K562 (cell line): Measurements from ENCODE around the gene CPNE6. TPM values are rescaled to one million over a fixed set of nuclear protein-coding genes. Genes with fewer than 3 reads are reported as not detected.

Experiments
- ATAC-seq: fragments of 200-7000 bp; cut with Tn5 transposase; 3 replicates; pipeline ENCODE4 v1.9.1; 2020; ENCODE audit warnings: moderate library complexity
- BruUV-seq: library from RNA; stranded (reverse); fragments of 400-500 nt; replicated peaks from 2 replicates; lab custom pipeline; 2021; lab: Mats Ljungman, UMichigan
- CTCF ChIA-PET: fragments of 300-600 bp; formaldehyde crosslinking; extraction: SDS; loops from one replicate; lab custom pipeline; 2021; ENCODE audit warnings: low intra/inter-chr PET ratio; lab: Yijun Ruan, JAX
- POLR2A ChIA-PET: fragments of 300-600, 350-650 bp; sonication (Branson Sonifier 250); formaldehyde crosslinking; extraction: SDS; loops from one replicate; lab custom pipeline; 2021; ENCODE audit warnings: antibody characterized with exemption, inconsistent platforms; lab: Yijun Ruan, JAX
- DNase-seq, 4 experiments: peaks; one replicate each; pipeline versions ENCODE4 v3.0.0 to v3.0.0-alpha.2; 2011 to 2018; ENCODE audit warnings: low spot score in 3 of 4, mixed read lengths in 3 of 4; ENCODE audit errors: extremely low read depth in 1 of 4
- FAIRE-seq: peaks from 2 replicates; lab custom pipeline; 2011; peaks lifted over from hg19 to GRCh38; lab: Jason Lieb, UNC
- H2AFZ ChIP-seq: 2 replicates; pipeline ENCODE4 v1.6.0; 2011; ENCODE audit warnings: low read depth, low read length, control low read depth, inconsistent platforms
- H3K27ac ChIP-seq: fragments of 200-600 bp; 3 replicates; pipeline ENCODE4 v1.8.0; 2011; ENCODE audit warnings: low read depth, mild to moderate bottlenecking, control low read depth, inconsistent platforms, low read length, moderate library complexity, mixed read lengths; ENCODE audit errors: extremely low read depth
- H3K27me3 ChIP-seq, 2 experiments: fragments of 300-600 bp in 1 of 2; 2 replicates in 1 of 2; 3 replicates in 1 of 2; pipeline versions ENCODE4 v1.6.0 to v1.8.0; 2011; ENCODE audit warnings: inconsistent platforms in 2 of 2, low read length in 2 of 2, mild to moderate bottlenecking in 1 of 2, mixed read lengths in 1 of 2, moderate library complexity in 1 of 2; ENCODE audit not compliant: control insufficient read depth in 2 of 2, insufficient read depth in 2 of 2
- H3K36me3 ChIP-seq: fragments of 300-600 bp; 3 replicates; pipeline ENCODE4 v1.8.0; 2011; ENCODE audit warnings: mild to moderate bottlenecking, low read length, inconsistent platforms; ENCODE audit not compliant: control insufficient read depth, insufficient read depth
- H3K4me1 ChIP-seq, 2 experiments: fragments of 200-600 bp in 1 of 2; replicated peaks in 1 of 2; 2 replicates in 1 of 2; 3 replicates in 1 of 2; pipeline versions ENCODE4 v1.5.1 to v1.8.0; 2011; ENCODE audit warnings: inconsistent platforms in 2 of 2, low read length in 2 of 2, mild to moderate bottlenecking in 1 of 2, mixed read lengths in 1 of 2, moderate library complexity in 1 of 2; ENCODE audit not compliant: control insufficient read depth in 2 of 2, insufficient read depth in 2 of 2
- H3K4me2 ChIP-seq: 2 replicates; pipeline ENCODE4 v1.6.1; 2011; ENCODE audit warnings: low read length, control low read depth, inconsistent platforms, mixed read lengths; ENCODE audit not compliant: insufficient read depth
- H3K4me3 ChIP-seq: fragments of 200-600 bp; sonication (generic), shearing (Covaris generic); 2 replicates; pipeline ENCODE4 v1.5.1; 2016; ENCODE audit warnings: control low read depth, inconsistent platforms
- H3K79me2 ChIP-seq: fragments of 200-600 bp; 3 replicates; pipeline ENCODE4 v1.8.0; 2011; ENCODE audit warnings: low read length, inconsistent platforms; ENCODE audit not compliant: control insufficient read depth, insufficient read depth
- H3K9ac ChIP-seq, 2 experiments: 2 replicates each; pipeline versions ENCODE4 v1.6.0 to v1.6.1; 2011; ENCODE audit warnings: low read depth in 2 of 2, low read length in 2 of 2, control low read depth in 1 of 2, inconsistent platforms in 1 of 2, mild to moderate bottlenecking in 1 of 2, mixed read lengths in 1 of 2; ENCODE audit not compliant: insufficient read depth in 1 of 2
- H3K9me1 ChIP-seq: one replicate; pipeline ENCODE4 v1.6.0; 2011; ENCODE audit warnings: inconsistent platforms, mild to moderate bottlenecking, low read length, moderate library complexity; ENCODE audit not compliant: control insufficient read depth, insufficient read depth
- H3K9me3 ChIP-seq: replicated peaks from 2 replicates; pipeline ENCODE4 v1.5.1; 2011; ENCODE audit warnings: low read depth, low read length, inconsistent platforms; ENCODE audit not compliant: control insufficient read depth, insufficient read depth
- H4K20me1 ChIP-seq: replicated peaks from 2 replicates; pipeline ENCODE4 v1.6.1; 2011; ENCODE audit warnings: low read length, inconsistent platforms, mixed read lengths; ENCODE audit not compliant: control insufficient read depth, insufficient read depth
- C11orf30 ChIP-seq: fragments of 450-650 bp; IDR thresholded peaks from 2 replicates; pipeline ENCODE4 v1.6.1; 2016; ENCODE audit warnings: low read depth, mild to moderate bottlenecking
- CREB3L1 ChIP-seq: fragments of 450-650 bp; IDR thresholded peaks from 2 replicates; pipeline ENCODE4 v1.6.1; 2014; ENCODE audit warnings: low read depth, mild to moderate bottlenecking, moderate library complexity, borderline replicate concordance
- ERF ChIP-seq: fragments of 450-650 bp; formaldehyde crosslinking; IDR thresholded peaks from 2 replicates; pipeline ENCODE4 v1.4.0; 2020; ENCODE audit warnings: mild to moderate bottlenecking, mixed read lengths
- MAFF ChIP-seq: IDR thresholded peaks from 2 replicates; pipeline ENCODE4 v1.6.1; 2012; ENCODE audit warnings: low read length, improper control_type of control experiment
- MAFK ChIP-seq: IDR thresholded peaks from 2 replicates; pipeline ENCODE4 v1.6.1; 2011; ENCODE audit warnings: low read length, improper control_type of control experiment
- MECOM ChIP-seq: fragments of 250-450 bp; sonication (Bioruptor Pico); IDR thresholded peaks from 2 replicates; pipeline ENCODE4 v1.8.0; 2022; ENCODE audit warnings: inconsistent platforms
- PHF8 ChIP-seq: fragments of 200-600 bp; sonication (generic); IDR thresholded peaks from 2 replicates; pipeline ENCODE4 v1.6.1; 2012; ENCODE audit warnings: mixed run types, mild to moderate bottlenecking, inconsistent platforms, low read length, moderate library complexity, borderline replicate concordance
- SMARCA5 ChIP-seq: fragments of 450-650 bp; IDR thresholded peaks from 2 replicates; pipeline ENCODE4 v1.6.1; 2016
- ZBTB49 ChIP-seq: sonication (generic); formaldehyde crosslinking; IDR thresholded peaks from 2 replicates; pipeline ENCODE4 v1.8.0; 2022; ENCODE audit warnings: missing genetic modification reagents, mild to moderate bottlenecking, borderline replicate concordance
- ZNF311 ChIP-seq: fragments of 250-450 bp; sonication (Bioruptor Pico); IDR thresholded peaks from 2 replicates; pipeline ENCODE4 v1.4.0; 2020; ENCODE audit warnings: mild to moderate bottlenecking, moderate library complexity
- ZNF316 ChIP-seq: fragments of 450-650 bp; IDR thresholded peaks from 2 replicates; pipeline ENCODE4 v1.6.1; 2016
- ZNF41 ChIP-seq: fragments of 250-450 bp; sonication (Bioruptor Pico); conservative IDR thresholded peaks from 2 replicates; pipeline ENCODE4 v1.4.0; 2020; ENCODE audit warnings: mild to moderate bottlenecking
- ZNF592 ChIP-seq: fragments of 450-650 bp; IDR thresholded peaks from 2 replicates; pipeline ENCODE4 v1.6.1; 2017; ENCODE audit warnings: antibody characterized with exemption, mild to moderate bottlenecking
- ZSCAN29 ChIP-seq: fragments of 450-650 bp; IDR thresholded peaks from 2 replicates; pipeline ENCODE4 v1.6.1; 2017
- WGBS: fragments of 100-300 bp; shearing (Covaris generic); methylation state at CpG from one replicate; pipeline ENCODE4 v1.1.6; 2016; ENCODE audit warnings: low coverage, mixed read lengths; ENCODE audit not compliant: insufficient coverage; ENCODE audit errors: missing lambda C conversion rate; 5-methylcytosine and 5-hydroxymethylcytosine counted together
- in situ Hi-C: fragments of 300-500 bp; cut with MboI; formaldehyde crosslinking; loops from 4 replicates; pipeline ENCODE4 v1.15.0; 2018; ENCODE audit warnings: inconsistent platforms, mixed read lengths
- intact Hi-C: fragments of 100-400 bp; cut with micrococcal nuclease; formaldehyde crosslinking; loops from 2 replicates; pipeline ENCODE4 v1.14.2; 2022
- polyA plus RNA-seq, 8 experiments: library from polyadenylated mRNA; depleted of rRNA in 4 of 8; stranded (reverse) in 5 of 8; unstranded in 3 of 8; fragments of >200 nt; fragmentation: Nextera tagmentation in 2 of 8; fragmentation: Illumina TruSeq in 1 of 8; extraction: Ambion mirVana in 2 of 8; extraction: Trizol in 1 of 8; gene quantifications; 2 replicates each; pipeline versions ENCODE4 v1.2.1 to v1.2.3, GENCODE V29; 2011 to 2014; ENCODE audit warnings: inconsistent platforms in 1 of 8, missing spikeins in 1 of 8
- total RNA-seq, 7 experiments: library from RNA; depleted of rRNA in 6 of 7; stranded (reverse); fragments of >200 nt in 6 of 7; fragmentation: Illumina TruSeq in 2 of 7; extraction: Trizol in 2 of 7; gene quantifications; 2 replicates each; pipeline versions ENCODE4 v1.2.1 to v1.2.3, GENCODE V29; 2011 to 2021; ENCODE audit warnings: low replicate concordance in 1 of 7

The CPNE6 gene
- total and polyA plus RNA-seq, 9 of the 15 experiments (the other 6 are each of a cell fraction or from before 2014, with no cell fraction given): not detected

- no peaks in the 10 kb centered on the region for H3K9me1 ChIP-seq
- no peak overlapping the region for H3K4me3 ChIP-seq
- H3K27me3 ChIP-seq: no peaks in the 10 kb centered on the region
- H3K9me3 ChIP-seq: no peaks in the 10 kb centered on the region; the same call in 1 of the 2 replicates
- H3K4me2 ChIP-seq: no peak overlapping the region
- H3K36me3 ChIP-seq: peaks cover 19% of the 10 kb centered on the region; the same call in 2 of the 3 replicates
- H2AFZ ChIP-seq: no peak overlapping the region
- ChIA-PET CTCF (no interaction called here), POLR2A (interaction anchor here (0.6 to 4.8 kb wide), 4 partner anchors 11 to 1517 kb away, joined by 3 to 29 read pairs (median 8); partner anchors contain the start of gene PCK2)
- intact Hi-C loops: loop anchor here (5.0 kb wide), 1 partner anchor 209 kb away; no protein-coding TSS in a partner anchor
- FAIRE-seq (no peak), DNase-seq (no peak), ATAC-seq (no peak)
- WGBS: 50% methylated on average over 4 of the region's 4 CpGs
- no peak overlapping the region for H3K27ac ChIP-seq
- H3K79me2 ChIP-seq: no peaks in the 10 kb centered on the region
- H3K4me1 ChIP-seq: peaks cover 0 to 3% of the 10 kb centered on the region in 2 experiments; a peak in 2 of 5 replicates
- no TSS peak for BruUV-seq
- in situ Hi-C loops: no loop called here
- H4K20me1 ChIP-seq: no peaks in the 10 kb centered on the region
- no peak overlapping the region for H3K9ac ChIP-seq
- TF ChIP-seq ZSCAN29 (no peak), ERF (CRISPR knock-in tag) (no peak), ZNF592 (no peak), MAFF (peak; percentile 67; the same call in 1 of the 2 replicates), MECOM (CRISPR knock-in tag) (no peak), C11orf30 (peak; percentile 76), MAFK (peak; percentile 61; the same call in 1 of the 2 replicates), ZNF311 (CRISPR knock-in tag) (no peak), PHF8 (no peak), SMARCA5 (no peak), ZNF316 (peak; percentile 88), ZBTB49 (no peak), CREB3L1 (no peak), ZNF41 (no peak)
These were observed 35.4 kb downstream of the CPNE6 start for GRCh38 chr14:24106672-24107271.
